CD4-positive, alpha-beta memory T cell (primary cell): ENCODE data around the gene VPS13A. TPM values are rescaled to one million over a fixed set of nuclear protein-coding genes. Genes with fewer than 3 reads are reported as not detected.

ENCODE experiments used
- CTCF ChIA-PET: fragments of 350-600 bp; sonication (Branson Sonifier 250); formaldehyde crosslinking; loops from one replicate; lab custom pipeline; 2021; ENCODE audit warnings: inconsistent platforms; ENCODE audit not compliant: partially characterized antibody; lab: Charles Lee
- POLR2A ChIA-PET: fragments of 350-600 bp; sonication (Branson Sonifier 250); formaldehyde crosslinking; loops from one replicate; lab custom pipeline; 2021; ENCODE audit not compliant: partially characterized antibody; lab: Charles Lee
- DNase-seq, 5 donors: peaks; one replicate each; pipeline versions ENCODE4 v3.0.0 to v3.0.0-alpha.2; 2020 to 2022; ENCODE audit warnings: mixed read lengths in 1 of 5
- H3K27ac ChIP-seq: one replicate; pipeline ENCODE4 v1.7.0; 2013; ENCODE audit warnings: low read depth, low read length
- H3K27me3 ChIP-seq: 2 replicates; pipeline ENCODE4 v1.7.0; 2013; ENCODE audit warnings: mild to moderate bottlenecking, low read length, moderate library complexity; ENCODE audit not compliant: insufficient read depth
- H3K36me3 ChIP-seq: 2 replicates; pipeline ENCODE4 v1.7.0; 2013; ENCODE audit warnings: mild to moderate bottlenecking, low read length, moderate library complexity; ENCODE audit not compliant: insufficient read depth
- H3K4me1 ChIP-seq: 2 replicates; pipeline ENCODE4 v1.7.0; 2013; ENCODE audit warnings: mild to moderate bottlenecking, low read length, moderate library complexity; ENCODE audit not compliant: insufficient read depth
- H3K4me3 ChIP-seq, 2 donors: one replicate each; pipeline ENCODE4 v1.7.0; 2013; ENCODE audit warnings: low read length in 2 of 2, mild to moderate bottlenecking in 1 of 2
- H3K9me3 ChIP-seq, 2 donors: one replicate each; pipeline ENCODE4 v1.7.0; 2013; ENCODE audit warnings: low read length in 2 of 2, control low read depth in 1 of 2; ENCODE audit not compliant: control insufficient read depth in 1 of 2
- H3K27ac Mint-ChIP-seq, 7 donors: one replicate each; pipeline ENCODE4 v1.8.0; 2020 to 2021; ENCODE audit warnings: mixed read lengths in 7 of 7, mild to moderate bottlenecking in 6 of 7, inconsistent platforms in 3 of 7, moderate library complexity in 3 of 7
- H3K27me3 Mint-ChIP-seq, 2 donors: one replicate each; pipeline ENCODE4 v1.8.0; 2020 to 2021; ENCODE audit warnings: mixed read lengths in 2 of 2
- H3K36me3 Mint-ChIP-seq, 2 donors: one replicate each; pipeline ENCODE4 v1.8.0; 2020 to 2021; ENCODE audit warnings: mixed read lengths in 2 of 2, inconsistent platforms in 1 of 2, mild to moderate bottlenecking in 1 of 2
- H3K4me1 Mint-ChIP-seq, 4 donors: one replicate each; pipeline ENCODE4 v1.8.0; 2020 to 2021; ENCODE audit warnings: mixed read lengths in 4 of 4, mild to moderate bottlenecking in 1 of 4
- H3K4me3 Mint-ChIP-seq, 8 donors: one replicate each; pipeline ENCODE4 v1.8.0; 2020 to 2021; ENCODE audit warnings: mixed read lengths in 8 of 8, mild to moderate bottlenecking in 7 of 8, moderate library complexity in 6 of 8, inconsistent platforms in 3 of 8
- H3K9me3 Mint-ChIP-seq, 8 donors: one replicate each; pipeline ENCODE4 v1.8.0; 2020 to 2021; ENCODE audit warnings: mixed read lengths in 8 of 8, mild to moderate bottlenecking in 5 of 8, inconsistent platforms in 3 of 8, moderate library complexity in 1 of 8
- intact Hi-C: fragments of 100-400 bp; cut with micrococcal nuclease; formaldehyde crosslinking; loops from one replicate; pipeline ENCODE4 v1.15.1; 2023
- polyA plus RNA-seq, 2 donors: library from polyadenylated mRNA; unstranded; fragments of 300-500 nt; fragmentation: Illumina TruSeq; gene quantifications; one replicate each; pipeline ENCODE4 v1.2.3, GENCODE V29; 2021
- total RNA-seq, 2 experiments: library from RNA; stranded (reverse); gene quantifications; one replicate each; pipeline ENCODE4 v1.2.3, GENCODE V29; 2021

Gene VPS13A
- total and polyA plus RNA-seq, 4 experiments from 2014 or later, result 1.7 to 58.2 (median 30.1) TPM

- Histone ChIP-seq H3K36me3 (no peaks in the 10 kb centered on the region), H3K27me3 (no peaks in the 10 kb centered on the region), H3K4me3 (no peak overlapping the region), H3K9me3 (no peaks in the 10 kb centered on the region), H3K4me1 (no peaks in the 10 kb centered on the region), H3K27ac (no peak overlapping the region)
- no peak for DNase-seq
- POLR2A ChIA-PET, result no interaction called here
- H3K27me3 Mint-ChIP-seq, result peaks cover 12 to 14% of the 10 kb centered on the region in 2 donors
- intact Hi-C loops, result no loop called here
- H3K9me3 Mint-ChIP-seq, result peaks cover 0 to 2% (median 0%) of the 10 kb centered on the region in 8 donors
- H3K36me3 Mint-ChIP-seq, result no peaks in the 10 kb centered on the region
- no peak overlapping the region for H3K27ac Mint-ChIP-seq
- no peak overlapping the region for H3K4me3 Mint-ChIP-seq
- CTCF ChIA-PET, result interaction anchor here (1.0 to 3.3 kb wide), 3 partner anchors 8 to 11 kb away, joined by 3 to 24 read pairs (median 5); no protein-coding TSS in a partner anchor
- H3K4me1 Mint-ChIP-seq, result no peaks in the 10 kb centered on the region
Measured at GRCh38 chr9:77156646-77157371, 20.5 kb upstream of the VPS13A start.

- Mint-ChIP-seq H3K9me3 (peaks cover 0 to 2% (median 0%) of the 10 kb centered on the region in 8 donors), H3K36me3 (no peaks in the 10 kb centered on the region), H3K4me1 (no peaks in the 10 kb centered on the region), H3K27me3 (peaks cover 10 to 12% of the 10 kb centered on the region in 2 donors), H3K4me3 (no peak overlapping the region), H3K27ac (no peak overlapping the region)
- H3K9me3 ChIP-seq, result no peaks in the 10 kb centered on the region
- CTCF ChIA-PET, result interaction anchor here (1.1 to 3.3 kb wide), 3 partner anchors 9 to 68 kb away, joined by 3 to 24 read pairs (median 3); no protein-coding TSS in a partner anchor
- POLR2A ChIA-PET, result no interaction called here
- no peak for DNase-seq
- no peak overlapping the region for H3K4me3 ChIP-seq
- no peaks in the 10 kb centered on the region for H3K27me3 ChIP-seq
- no peaks in the 10 kb centered on the region for H3K36me3 ChIP-seq
- intact Hi-C loops, result no loop called here
- H3K4me1 ChIP-seq, result no peaks in the 10 kb centered on the region
- no peak overlapping the region for H3K27ac ChIP-seq
Measured at GRCh38 chr9:77158772-77159513, 18.4 kb upstream of the VPS13A start.

DNA sequence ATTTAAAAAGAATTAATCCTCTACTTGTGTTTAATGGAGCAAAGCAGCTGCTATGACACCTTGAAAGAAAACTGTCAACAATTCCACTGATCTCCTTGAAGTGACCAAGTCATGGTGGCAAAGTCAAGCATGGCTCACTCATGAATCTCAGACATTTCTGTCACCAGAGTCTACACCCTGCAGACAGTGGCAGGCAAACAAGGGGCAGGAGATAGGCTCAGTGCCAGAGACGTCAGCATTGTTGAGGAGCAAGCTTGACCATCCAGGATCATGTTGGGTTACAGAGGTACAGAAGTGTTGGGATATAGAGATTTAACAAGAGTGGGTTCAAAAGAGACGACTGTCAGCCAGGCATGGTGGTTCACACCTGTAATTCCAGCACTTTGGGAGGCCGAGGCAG is 16.1 kb upstream of the VPS13A start:
- H3K27me3 Mint-ChIP-seq, result peaks cover 7 to 8% of the 10 kb centered on the region in 2 donors
- no peak for DNase-seq
- POLR2A ChIA-PET, result no interaction called here
- H3K4me1 ChIP-seq, result no peaks in the 10 kb centered on the region
- no peak overlapping the region for H3K4me3 Mint-ChIP-seq
- intact Hi-C loops, result loop anchor here (10.0 kb wide), 1 partner anchor 144 kb away; no protein-coding TSS in a partner anchor
- H3K9me3 Mint-ChIP-seq, result no peaks in the 10 kb centered on the region
- no peaks in the 10 kb centered on the region for H3K36me3 ChIP-seq
- no peak overlapping the region for H3K4me3 ChIP-seq
- H3K4me1 Mint-ChIP-seq, result no peaks in the 10 kb centered on the region
- H3K36me3 Mint-ChIP-seq, result no peaks in the 10 kb centered on the region
- H3K27me3 ChIP-seq, result no peaks in the 10 kb centered on the region
- no peaks in the 10 kb centered on the region for H3K9me3 ChIP-seq
- H3K27ac ChIP-seq, result no peak overlapping the region
- no peak overlapping the region for H3K27ac Mint-ChIP-seq
- CTCF ChIA-PET, result no interaction called here

DNA sequence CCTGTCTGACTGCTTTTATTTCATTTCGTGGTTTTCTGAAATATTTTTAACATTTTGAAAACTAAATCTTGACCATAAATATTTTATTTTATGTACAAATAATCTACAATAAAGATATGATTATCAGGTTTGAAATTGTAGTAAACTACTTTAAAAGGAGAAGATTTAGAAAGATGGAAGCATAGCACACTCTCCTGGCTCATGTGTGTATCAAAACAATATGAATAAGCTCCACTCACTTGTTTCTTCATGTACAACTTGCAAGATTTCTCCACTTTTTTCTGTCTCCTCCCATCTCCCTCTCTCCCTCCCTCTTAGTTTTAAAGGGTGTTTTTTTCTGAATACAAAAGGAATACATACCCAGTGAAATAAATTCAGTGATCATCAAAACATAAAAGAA is 15.4 kb upstream of the VPS13A start:
- no peak for DNase-seq
- H3K27ac ChIP-seq, result no peak overlapping the region
- H3K27me3 ChIP-seq, result no peaks in the 10 kb centered on the region
- Mint-ChIP-seq H3K9me3 (no peaks in the 10 kb centered on the region), H3K36me3 (no peaks in the 10 kb centered on the region), H3K4me3 (no peak overlapping the region), H3K4me1 (no peaks in the 10 kb centered on the region), H3K27me3 (peaks cover 7% of the 10 kb centered on the region in 2 donors), H3K27ac (peak overlapping the region in 1 of 7 donors; percentile 42)
- ChIA-PET CTCF (interaction anchor here (1.1 kb wide), 1 partner anchor 11 kb away, joined by 3 read pairs; no protein-coding TSS in a partner anchor), POLR2A (no interaction called here)
- H3K4me1 ChIP-seq, result no peaks in the 10 kb centered on the region
- no peaks in the 10 kb centered on the region for H3K9me3 ChIP-seq
- H3K36me3 ChIP-seq, result no peaks in the 10 kb centered on the region
- no peak overlapping the region for H3K4me3 ChIP-seq
- intact Hi-C loops, result loop anchor here (10.0 kb wide), 1 partner anchor 143 kb away; no protein-coding TSS in a partner anchor

- H3K9me3 ChIP-seq, result no peaks in the 10 kb centered on the region
- no peak overlapping the region for H3K27ac ChIP-seq
- Mint-ChIP-seq H3K9me3 (no peaks in the 10 kb centered on the region), H3K4me1 (peaks cover 0 to 1% (median under 1%) of the 10 kb centered on the region in 4 donors), H3K4me3 (no peak overlapping the region), H3K27me3 (peaks cover 7% of the 10 kb centered on the region in 2 donors), H3K27ac (peak overlapping the region in 1 of 7 donors; percentile 42), H3K36me3 (no peaks in the 10 kb centered on the region)
- H3K36me3 ChIP-seq, result no peaks in the 10 kb centered on the region
- intact Hi-C loops, result loop anchor here (10.0 kb wide), 1 partner anchor 142 kb away; no protein-coding TSS in a partner anchor
- ChIA-PET CTCF (interaction anchor here (0.7 to 1.1 kb wide), 2 partner anchors 11 to 58 kb away, joined by 3 read pairs; no protein-coding TSS in a partner anchor), POLR2A (no interaction called here)
- no peaks in the 10 kb centered on the region for H3K27me3 ChIP-seq
- H3K4me3 ChIP-seq, result no peak overlapping the region
- H3K4me1 ChIP-seq, result no peaks in the 10 kb centered on the region
- DNase-seq, result no peak
Measured at GRCh38 chr9:77162366-77162765, 15.0 kb upstream of the VPS13A start.

GRCh38 chr9:77163884-77164283 is 13.4 kb upstream of the VPS13A start:
- DNase-seq, result no peak
- no peak overlapping the region for H3K4me3 Mint-ChIP-seq
- H3K4me1 ChIP-seq, result no peaks in the 10 kb centered on the region
- H3K9me3 ChIP-seq, result no peaks in the 10 kb centered on the region
- no peaks in the 10 kb centered on the region for H3K9me3 Mint-ChIP-seq
- H3K27me3 ChIP-seq, result no peaks in the 10 kb centered on the region
- H3K27ac Mint-ChIP-seq, result no peak overlapping the region
- H3K27ac ChIP-seq, result no peak overlapping the region
- H3K36me3 Mint-ChIP-seq, result no peaks in the 10 kb centered on the region
- CTCF ChIA-PET, result interaction anchor here (5.1 kb wide), 1 partner anchor 13 kb away, joined by 32 read pairs; no protein-coding TSS in a partner anchor
- peaks cover 5 to 7% of the 10 kb centered on the region in 2 donors for H3K27me3 Mint-ChIP-seq
- H3K36me3 ChIP-seq, result no peaks in the 10 kb centered on the region
- peaks cover 0 to 4% (median 2%) of the 10 kb centered on the region in 4 donors for H3K4me1 Mint-ChIP-seq
- intact Hi-C loops, result loop anchor here (10.0 kb wide), 1 partner anchor 141 kb away; no protein-coding TSS in a partner anchor
- POLR2A ChIA-PET, result no interaction called here
- H3K4me3 ChIP-seq, result no peak overlapping the region

DNA sequence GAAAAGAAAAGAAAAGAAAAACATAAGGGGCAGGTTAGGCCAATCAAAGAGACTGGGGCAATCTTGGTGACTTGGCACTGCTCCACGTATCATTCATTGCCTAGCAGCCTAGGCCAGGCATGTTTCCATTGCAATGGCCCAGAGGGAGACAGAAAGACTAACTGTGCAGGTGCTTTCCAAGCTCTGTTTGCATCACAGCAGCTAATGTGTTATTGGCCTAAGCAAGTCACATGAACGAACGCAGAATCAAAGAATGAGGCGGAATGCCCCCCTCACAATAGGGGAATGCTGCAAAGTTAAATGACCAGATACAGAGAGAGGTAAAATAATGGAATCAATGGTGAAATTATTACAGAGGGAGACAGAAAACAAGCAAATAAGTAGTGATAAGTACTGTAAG is 11.1 kb upstream of the VPS13A start:
- H3K27me3 ChIP-seq, result no peaks in the 10 kb centered on the region
- no peak overlapping the region for H3K27ac Mint-ChIP-seq
- intact Hi-C loops, result loop anchor here (5.0 to 10.0 kb wide), 3 partner anchors 139 to 956 kb away; no protein-coding TSS in a partner anchor

More for the DNA sequence above, 11.1 kb upstream of the VPS13A start:
- Mint-ChIP-seq H3K36me3 (no peaks in the 10 kb centered on the region), H3K4me1 (peaks cover 0 to 4% (median 2%) of the 10 kb centered on the region in 4 donors), H3K9me3 (no peaks in the 10 kb centered on the region), H3K4me3 (no peak overlapping the region), H3K27me3 (peaks cover 2 to 3% of the 10 kb centered on the region in 2 donors)
- Histone ChIP-seq H3K36me3 (no peaks in the 10 kb centered on the region), H3K9me3 (no peaks in the 10 kb centered on the region), H3K4me1 (no peaks in the 10 kb centered on the region), H3K4me3 (no peak overlapping the region), H3K27ac (no peak overlapping the region)
- ChIA-PET POLR2A (no interaction called here), CTCF (interaction anchor here (1.0 to 5.8 kb wide), 9 partner anchors 8 to 289 kb away, joined by 3 to 47 read pairs (median 12); partner anchors contain the start of gene VPS13A)
- no peak for DNase-seq
